ENCODE results near the gene NMUR2. TPM values are rescaled to one million over a fixed set of nuclear protein-coding genes. Genes with fewer than 3 reads are reported as not detected.

The NMUR2 gene
- total RNA-seq, 1 donor from 2014 or later: 0.07 TPM

DNA sequence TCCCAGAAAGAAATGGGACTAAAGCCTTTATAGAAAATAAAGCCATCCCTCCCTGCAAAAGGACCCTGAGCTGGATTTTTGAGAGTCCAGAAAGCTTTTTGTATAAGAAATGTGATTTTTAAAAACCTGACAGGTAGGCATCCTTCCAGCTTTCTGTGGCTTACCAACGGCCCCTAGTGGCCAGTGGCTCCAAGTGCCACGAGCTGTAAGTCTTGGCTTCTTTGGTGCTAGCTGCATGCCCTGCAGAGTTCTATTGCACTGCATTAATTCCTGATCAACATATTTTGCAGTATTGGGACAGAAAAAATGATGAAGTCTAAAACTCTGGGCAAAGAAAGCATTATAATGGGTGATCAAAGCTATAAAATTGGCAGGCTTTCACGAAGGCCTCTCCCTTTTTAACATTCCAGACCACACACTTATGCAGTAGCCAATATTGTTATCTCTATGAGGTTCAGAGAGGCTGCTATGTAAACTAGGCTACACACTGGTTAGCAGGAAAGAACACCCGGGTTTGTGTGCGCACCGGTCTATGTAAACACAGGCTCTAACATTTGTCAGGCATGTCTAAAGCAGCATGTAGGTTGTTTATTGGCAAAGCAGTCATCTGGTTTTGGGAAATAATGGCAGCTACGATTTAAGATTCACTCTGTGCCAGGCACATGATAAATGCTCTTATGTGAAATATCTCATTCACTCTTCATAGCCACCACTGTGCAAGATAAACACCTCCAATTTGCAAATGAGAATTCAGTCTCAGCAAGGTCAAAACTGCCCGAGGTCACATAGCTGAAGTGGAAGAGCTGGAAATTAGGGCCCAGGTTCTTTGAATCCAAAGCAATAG lies 55.2 kb downstream of the NMUR2 start:
- Mint-ChIP-seq H3K4me1 (no peaks in the 10 kb centered on the region), H3K4me3 (no peak overlapping the region), H3K9me3 (peaks cover 8% of the 10 kb centered on the region), H3K27me3 (ENCODE audit: insufficient read depth, low read depth) (peaks cover 2% of the 10 kb centered on the region), H3K36me3 (no peaks in the 10 kb centered on the region), H3K27ac (no peak overlapping the region)
- Histone ChIP-seq H3K79me2 (ENCODE audit: low read depth) (no peaks in the 10 kb centered on the region), H3K36me3 (no peaks in the 10 kb centered on the region), H2AFZ (replicated peaks) (no peak overlapping the region), H3K9ac (no peak overlapping the region), H4K20me1 (ENCODE audit: low read depth) (no peaks in the 10 kb centered on the region), H3K4me1 (no peaks in the 10 kb centered on the region), H3K27ac (no peak overlapping the region), H3K27me3 (no peaks in the 10 kb centered on the region), H3K4me2 (no peak overlapping the region), H3K9me3 (ENCODE audit: low read depth) (no peaks in the 10 kb centered on the region), H3F3A (ENCODE audit: low read depth) (no peaks in the 10 kb centered on the region), H3K4me3 (no peak overlapping the region)
- DNase-seq (ENCODE audit: low spot score): peak; percentile 68
- no peak for TF ChIP-seq EZH2 (IDR thresholded peaks at IDR 0.05)
- peak; percentile 97 for TF ChIP-seq CTCF (IDR thresholded peaks at IDR 0.05)

Measured in neural progenitor cell (in vitro differentiated cells).